OCI-LY3 (cell line): ENCODE measurements around the gene CABP7.

ENCODE experiments used
- H2AFZ ChIP-seq: fragments of 200-600, 300-600 bp; shearing (Covaris generic); 2 replicates; pipeline ENCODE4 v1.6.0; 2014; ENCODE audit warnings: antibody characterized with exemption, low read depth, low read length
- H3K27ac ChIP-seq: fragments of 200-600, 300-600 bp; sonication (generic); 2 replicates; pipeline ENCODE4 v1.5.1; 2014; ENCODE audit warnings: mild to moderate bottlenecking, low read length, moderate library complexity, mixed read lengths
- H3K27me3 ChIP-seq: fragments of 200-600, 300-600 bp; sonication (generic); 2 replicates; pipeline ENCODE4 v1.6.1; 2014; ENCODE audit warnings: low read depth, low read length, mixed read lengths
- H3K36me3 ChIP-seq: fragments of 200-600, 300-600 bp; sonication (generic); replicated peaks from 2 replicates; pipeline ENCODE3; 2014; ENCODE audit warnings: low read depth, low read length, mixed read lengths
- H3K4me1 ChIP-seq: fragments of 300-600, 200-600 bp; sonication (generic); 2 replicates; pipeline ENCODE4 v1.6.1; 2014; ENCODE audit warnings: low read length, mixed read lengths
- H3K4me2 ChIP-seq: fragments of 200-600, 300-600 bp; sonication (generic); 2 replicates; pipeline ENCODE4 v1.6.1; 2014; ENCODE audit warnings: low read length, mixed read lengths
- H3K4me3 ChIP-seq: fragments of 300-600, 200-600 bp; sonication (generic); 2 replicates; pipeline ENCODE4 v1.5.1; 2014; ENCODE audit warnings: antibody characterized with exemption, mild to moderate bottlenecking, low read length, moderate library complexity
- H3K79me2 ChIP-seq: fragments of 300-600, 200-600 bp; shearing (Covaris generic); 2 replicates; pipeline ENCODE4 v1.6.1; 2014; ENCODE audit warnings: mild to moderate bottlenecking, low read length, mixed read lengths
- H3K9ac ChIP-seq: fragments of 300-600, 200-600 bp; shearing (Covaris generic); 2 replicates; pipeline ENCODE4 v1.6.0; 2014; ENCODE audit warnings: mild to moderate bottlenecking, low read length, moderate library complexity
- H3K9me3 ChIP-seq: fragments of 200-600, 300-600 bp; shearing (Covaris generic); 2 replicates; pipeline ENCODE4 v1.6.1; 2014; ENCODE audit warnings: low read length, mixed read lengths; ENCODE audit not compliant: insufficient read depth
- H4K20me1 ChIP-seq: fragments of 200-600, 300-600 bp; sonication (generic); 2 replicates; pipeline ENCODE4 v1.6.1; 2016; ENCODE audit warnings: low read length, mixed read lengths; ENCODE audit not compliant: insufficient read depth
- EZH2phosphoT487 ChIP-seq: fragments of 200-600 bp; shearing (Covaris generic); IDR thresholded peaks from 2 replicates; pipeline ENCODE4 v1.6.1; 2018; ENCODE audit warnings: antibody characterized with exemption, mixed run types, low read depth
- TF ChIP-seq, protein P1 (sequence below): fragments of 200-600, 300-600 bp; sonication (generic); IDR thresholded peaks from 2 replicates; pipeline ENCODE4 v1.5.1; 2014; ENCODE audit warnings: antibody characterized with exemption, low read length, low read depth

The CABP7 gene

GRCh38 chr22:29693161-29693560 lies 26.6 kb upstream of the CABP7 start:
- no peak overlapping the region for H3K9ac ChIP-seq
- H3K79me2 ChIP-seq, result no peaks in the 10 kb centered on the region
- no peaks in the 10 kb centered on the region for H3K4me1 ChIP-seq
- no peak for TF ChIP-seq EZH2phosphoT487
- TF ChIP-seq, protein P1, sequence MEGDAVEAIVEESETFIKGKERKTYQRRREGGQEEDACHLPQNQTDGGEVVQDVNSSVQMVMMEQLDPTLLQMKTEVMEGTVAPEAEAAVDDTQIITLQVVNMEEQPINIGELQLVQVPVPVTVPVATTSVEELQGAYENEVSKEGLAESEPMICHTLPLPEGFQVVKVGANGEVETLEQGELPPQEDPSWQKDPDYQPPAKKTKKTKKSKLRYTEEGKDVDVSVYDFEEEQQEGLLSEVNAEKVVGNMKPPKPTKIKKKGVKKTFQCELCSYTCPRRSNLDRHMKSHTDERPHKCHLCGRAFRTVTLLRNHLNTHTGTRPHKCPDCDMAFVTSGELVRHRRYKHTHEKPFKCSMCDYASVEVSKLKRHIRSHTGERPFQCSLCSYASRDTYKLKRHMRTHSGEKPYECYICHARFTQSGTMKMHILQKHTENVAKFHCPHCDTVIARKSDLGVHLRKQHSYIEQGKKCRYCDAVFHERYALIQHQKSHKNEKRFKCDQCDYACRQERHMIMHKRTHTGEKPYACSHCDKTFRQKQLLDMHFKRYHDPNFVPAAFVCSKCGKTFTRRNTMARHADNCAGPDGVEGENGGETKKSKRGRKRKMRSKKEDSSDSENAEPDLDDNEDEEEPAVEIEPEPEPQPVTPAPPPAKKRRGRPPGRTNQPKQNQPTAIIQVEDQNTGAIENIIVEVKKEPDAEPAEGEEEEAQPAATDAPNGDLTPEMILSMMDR, result no peak
- no peaks in the 10 kb centered on the region for H3K9me3 ChIP-seq
- peaks cover 8% of the 10 kb centered on the region for H3K36me3 ChIP-seq
- no peak overlapping the region for H3K27ac ChIP-seq
- H2AFZ ChIP-seq, result no peak overlapping the region
- peaks cover 6% of the 10 kb centered on the region; the same call in 1 of the 2 replicates for H4K20me1 ChIP-seq
- H3K27me3 ChIP-seq, result no peaks in the 10 kb centered on the region
- H3K4me3 ChIP-seq, result no peak overlapping the region
- no peak overlapping the region for H3K4me2 ChIP-seq

GRCh38 chr22:29693671-29694070 lies 26.1 kb upstream of the CABP7 start:
- H3K9me3 ChIP-seq, result no peaks in the 10 kb centered on the region
- no peak overlapping the region for H3K27ac ChIP-seq
- TF ChIP-seq, protein P1, result no peak
- TF ChIP-seq EZH2phosphoT487, result no peak
- H3K4me1 ChIP-seq, result no peaks in the 10 kb centered on the region
- H3K4me3 ChIP-seq, result no peak overlapping the region
- H3K4me2 ChIP-seq, result no peak overlapping the region
- H2AFZ ChIP-seq, result no peak overlapping the region
- peaks cover 6% of the 10 kb centered on the region; the same call in 1 of the 2 replicates for H4K20me1 ChIP-seq
- peaks cover 8% of the 10 kb centered on the region for H3K36me3 ChIP-seq
- no peaks in the 10 kb centered on the region for H3K79me2 ChIP-seq
- no peaks in the 10 kb centered on the region for H3K27me3 ChIP-seq
- H3K9ac ChIP-seq, result no peak overlapping the region

GRCh38 chr22:29695129-29695926 lies 24.5 kb upstream of the CABP7 start:
- no peaks in the 10 kb centered on the region for H3K4me1 ChIP-seq
- H4K20me1 ChIP-seq, result peaks cover 6% of the 10 kb centered on the region; the same call in 1 of the 2 replicates
- H3K4me3 ChIP-seq, result no peak overlapping the region
- H3K9ac ChIP-seq, result no peak overlapping the region
- TF ChIP-seq, protein P1, result no peak
- TF ChIP-seq EZH2phosphoT487, result no peak
- no peaks in the 10 kb centered on the region for H3K79me2 ChIP-seq
- no peak overlapping the region for H3K27ac ChIP-seq
- H3K27me3 ChIP-seq, result no peaks in the 10 kb centered on the region
- H3K9me3 ChIP-seq, result no peaks in the 10 kb centered on the region
- peaks cover 8% of the 10 kb centered on the region for H3K36me3 ChIP-seq
- no peak overlapping the region for H2AFZ ChIP-seq
- no peak overlapping the region for H3K4me2 ChIP-seq

- no peaks in the 10 kb centered on the region for H3K79me2 ChIP-seq
- no peak for TF ChIP-seq EZH2phosphoT487
- TF ChIP-seq, protein P1, result no peak
- H3K4me2 ChIP-seq, result no peak overlapping the region
- no peak overlapping the region for H2AFZ ChIP-seq
- H3K27me3 ChIP-seq, result peaks cover 4% of the 10 kb centered on the region; the same call in 1 of the 2 replicates
- H3K9me3 ChIP-seq, result no peaks in the 10 kb centered on the region
- no peak overlapping the region for H3K4me3 ChIP-seq
- H3K27ac ChIP-seq, result no peak overlapping the region
- H3K36me3 ChIP-seq, result peaks cover 4% of the 10 kb centered on the region
- H4K20me1 ChIP-seq, result no peaks in the 10 kb centered on the region
- no peak overlapping the region for H3K9ac ChIP-seq
- H3K4me1 ChIP-seq, result peaks cover 4% of the 10 kb centered on the region
Measured at GRCh38 chr22:29697853-29698598, 21.8 kb upstream of the CABP7 start.
